HG03135 (cell line): ENCODE data around the gene PPP2R2C.

ENCODE experiments used
- ATAC-seq: cut with Tn5 transposase; IDR thresholded peaks from one replicate; pipeline ENCODE4 v1.9.1; 2021; ENCODE audit warnings: mild to moderate bottlenecking, moderate library complexity; ENCODE audit not compliant: unreplicated experiment

PPP2R2C gene

DNA sequence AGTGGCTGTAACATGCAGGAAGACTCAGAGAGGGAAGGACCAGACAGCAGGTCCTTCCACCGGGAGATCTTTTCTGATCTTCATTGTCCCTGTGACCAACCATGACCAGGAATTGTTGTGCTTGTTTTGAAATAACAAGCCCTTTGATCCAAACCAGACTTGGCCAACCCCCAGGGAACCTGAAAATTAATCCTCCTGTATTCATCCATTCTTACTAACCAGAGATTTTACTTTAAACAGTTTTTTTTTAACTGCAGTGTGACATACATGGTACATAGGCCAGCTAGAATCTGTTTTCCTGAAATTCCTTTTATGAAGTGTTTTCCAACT is 198.8 kb downstream of the PPP2R2C start:
- no peak for ATAC-seq

DNA sequence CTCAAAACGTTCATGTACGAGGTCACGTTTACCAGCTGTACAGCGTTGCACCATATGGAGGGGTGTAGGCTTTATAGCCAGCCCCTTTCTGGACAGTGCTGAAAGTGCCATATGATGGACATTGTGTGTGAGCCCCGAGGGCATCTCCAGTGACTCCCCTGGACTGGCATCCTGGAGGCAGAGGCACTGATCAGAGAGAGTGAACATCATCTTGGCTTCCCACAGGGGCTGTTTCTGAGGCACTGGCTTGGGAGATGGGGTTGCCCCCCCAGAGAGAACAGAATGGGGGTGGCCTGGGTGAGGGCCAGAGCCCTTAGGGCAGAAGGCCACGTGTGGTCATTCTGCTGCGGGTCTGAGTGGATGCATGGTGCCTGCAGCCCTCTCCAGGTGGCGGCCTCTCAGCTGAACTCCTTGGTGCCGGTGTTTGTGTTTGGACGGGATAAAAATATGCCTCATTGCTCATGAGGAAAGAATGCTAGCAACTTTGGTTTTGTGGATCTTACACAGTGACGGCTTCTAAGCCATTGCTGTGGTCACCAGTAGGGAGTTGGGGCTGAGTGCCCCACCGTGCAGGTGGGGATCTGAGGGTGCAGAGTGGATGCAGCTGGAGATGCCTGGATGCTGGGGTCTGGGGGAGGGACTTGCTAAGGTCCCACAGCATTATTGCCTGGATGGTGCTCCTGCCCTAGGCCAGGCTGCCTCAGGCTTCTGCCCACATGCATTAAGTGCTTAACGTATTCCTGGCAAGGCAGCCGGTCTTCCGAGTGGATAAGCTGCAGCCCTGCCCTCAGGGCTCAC is 199.4 kb downstream of the PPP2R2C start:
- no peak for ATAC-seq

DNA sequence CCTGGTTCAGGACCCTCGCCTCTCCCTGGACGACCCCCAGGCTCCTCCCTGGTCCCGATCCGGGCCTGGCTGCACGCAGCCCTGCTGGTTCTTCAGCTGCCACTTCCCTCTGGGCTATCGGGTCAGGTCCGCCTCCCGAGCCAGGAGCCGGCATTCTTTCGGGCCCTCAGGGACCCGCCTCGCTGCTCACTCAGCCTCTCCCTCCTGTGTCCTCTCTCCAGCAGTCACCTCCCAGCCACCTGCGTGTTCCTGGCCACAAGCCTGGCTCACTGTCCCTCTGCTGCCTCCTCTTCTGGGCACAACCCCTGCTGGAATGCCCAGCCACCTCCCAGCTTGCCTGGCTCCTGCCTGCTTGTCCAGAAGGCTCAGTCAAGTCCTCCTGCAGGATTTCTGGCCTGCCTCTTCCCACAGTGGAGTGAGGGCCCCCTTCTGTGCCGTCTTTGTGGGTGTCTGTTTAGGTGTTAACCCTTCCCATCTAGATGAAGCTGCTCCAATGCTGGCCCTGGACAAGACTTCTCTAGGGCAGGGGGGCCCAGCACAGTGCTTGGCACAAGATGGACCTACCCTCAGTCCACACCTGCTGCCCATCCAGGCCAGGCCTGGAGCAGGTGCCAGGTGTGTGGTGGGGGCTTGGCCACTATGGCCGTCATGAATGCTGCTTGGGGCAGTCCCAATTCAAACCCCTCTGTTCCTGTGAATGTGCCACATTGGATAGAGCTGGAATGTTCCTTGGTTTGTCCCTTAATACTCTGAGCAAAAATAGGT is 200.5 kb downstream of the PPP2R2C start:
- ATAC-seq = no peak

DNA sequence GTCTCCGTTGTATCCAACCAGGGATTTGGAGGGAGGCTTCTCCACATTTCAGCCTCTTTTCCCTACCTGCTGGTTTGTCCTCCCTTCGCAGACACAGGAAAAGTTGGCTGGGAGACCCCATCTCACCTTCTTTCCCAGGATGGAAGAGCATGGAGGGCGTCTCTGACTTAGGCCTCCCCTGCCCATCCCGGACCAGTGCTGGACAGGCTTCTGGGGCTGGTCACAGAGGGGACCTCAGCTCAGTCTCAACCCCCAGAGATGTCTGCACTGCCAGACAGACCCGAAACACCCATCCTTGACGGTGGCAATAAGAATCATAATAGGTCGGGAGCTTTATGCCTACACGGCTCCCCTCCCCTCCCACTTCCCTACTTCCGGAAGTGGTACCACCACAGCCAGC is 201.2 kb downstream of the PPP2R2C start:
- ATAC-seq = no peak

DNA sequence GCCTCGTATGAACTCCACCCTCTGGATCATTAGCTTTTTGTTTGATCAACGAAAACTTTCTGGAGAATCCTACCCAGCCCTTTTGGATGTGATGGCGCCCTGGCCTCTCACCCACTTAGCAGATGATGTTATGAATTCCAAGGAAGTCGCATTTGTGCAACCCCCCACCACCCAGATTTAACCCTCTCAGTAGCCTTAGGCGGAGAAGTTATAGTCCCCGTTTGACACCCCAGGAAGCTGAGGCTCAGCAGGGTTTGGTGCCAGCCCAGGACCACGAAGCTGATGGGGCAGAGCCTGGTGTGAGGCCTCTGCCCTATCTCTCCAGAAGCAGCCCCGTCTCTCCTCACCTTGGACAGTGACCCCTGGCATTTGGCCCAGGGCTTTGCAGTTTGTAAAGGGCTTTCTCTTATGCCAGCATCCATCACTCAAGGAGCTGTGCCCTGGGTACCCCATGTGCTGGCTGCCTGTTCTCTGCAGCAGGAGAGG is 201.7 kb downstream of the PPP2R2C start:
- no peak for ATAC-seq
